GM12801 (cell line): Measurements from ENCODE around the gene MYH4.

ENCODE experiments used
- CTCF ChIP-seq: IDR thresholded peaks from one replicate; pipeline ENCODE4 v1.5.1; 2011; ENCODE audit warnings: control low read depth; ENCODE audit not compliant: insufficient read length; ENCODE audit errors: extremely low read depth

The MYH4 gene

GRCh38 chr17:10457952-10458351 is 11.4 kb downstream of the MYH4 start:
- TF ChIP-seq CTCF, result no peak

GRCh38 chr17:10447026-10447931 is 22.1 kb downstream of the MYH4 start:
- TF ChIP-seq CTCF, result no peak

GRCh38 chr17:10439816-10440215 is 29.5 kb downstream of the MYH4 start:
- TF ChIP-seq CTCF, result no peak

- TF ChIP-seq CTCF, result no peak
Observed at GRCh38 chr17:10435096-10435495, 34.3 kb downstream of the MYH4 start.

GRCh38 chr17:10429421-10430045 is 39.8 kb downstream of the MYH4 start:
- TF ChIP-seq CTCF, result no peak

- no peak for TF ChIP-seq CTCF
Observed at GRCh38 chr17:10428781-10429180, 40.6 kb downstream of the MYH4 start.

GRCh38 chr17:10421900-10422542 is 47.3 kb downstream of the MYH4 start, which contains the start of gene MYH8:
Gene MYH8, minus strand, starts transcription at chr17:10421950. Its CDS starts 1,723 bp downstream, at chr17:10420227.
- TF ChIP-seq CTCF, result no peak
